22Rv1 (cell line): ENCODE results near the gene RAD51B.
A peak's percentile ranks its signal among the peaks of the same experiment; 100 is the strongest.

Experiments
- H3K27ac ChIP-seq: fragments of 450-650 bp; 2 replicates; pipeline ENCODE4 v1.5.1; 2017
- CTCF ChIP-seq: fragments of 450-650 bp; IDR thresholded peaks from 2 replicates; pipeline ENCODE4 v1.5.1; 2017; ENCODE audit warnings: mild to moderate bottlenecking
- ZFX ChIP-seq: fragments of 450-650 bp; IDR thresholded peaks from 2 replicates; pipeline ENCODE4 v1.6.1; 2017; ENCODE audit warnings: antibody characterized with exemption, borderline replicate concordance

RAD51B gene

GRCh38 chr14:68449561-68450181, 630.1 kb downstream of the RAD51B start:
- no peak overlapping the region for H3K27ac ChIP-seq
- TF ChIP-seq CTCF = no peak
- no peak for TF ChIP-seq ZFX

GRCh38 chr14:68450391-68451120, 631.0 kb downstream of the RAD51B start:
- H3K27ac ChIP-seq = no peak overlapping the region
- no peak for TF ChIP-seq CTCF
- TF ChIP-seq ZFX = no peak

GRCh38 chr14:68451696-68452373, 632.3 kb downstream of the RAD51B start:
- TF ChIP-seq ZFX (no peak), CTCF (no peak)
- H3K27ac ChIP-seq = no peak overlapping the region

GRCh38 chr14:68458253-68458652, 638.7 kb downstream of the RAD51B start:
- TF ChIP-seq CTCF (no peak), ZFX (no peak)
- H3K27ac ChIP-seq = no peak overlapping the region

- peak overlapping the region; percentile 70 for H3K27ac ChIP-seq
- TF ChIP-seq CTCF (no peak), ZFX (no peak)
These were observed 639.4 kb downstream of the RAD51B start for GRCh38 chr14:68458840-68459469.

GRCh38 chr14:68459480-68460136, 640.0 kb downstream of the RAD51B start:
- peak overlapping the region; percentile 70 for H3K27ac ChIP-seq
- TF ChIP-seq CTCF (no peak), ZFX (no peak)
